Islet precursor cell (in vitro differentiated cells): Measurements from ENCODE around the gene TP53BP2.
A peak's percentile ranks its signal among the peaks of the same experiment; 100 is the strongest.
"Not testable (repeated sequence)": the region's sequence is repeated elsewhere in the genome, so short reads cannot be mapped to it uniquely, and the experiment has no call there.

ENCODE experiments used
- DNase-seq: peaks from one replicate; pipeline ENCODE4 v3.0.0-alpha.2; 2018

Gene TP53BP2

DNA sequence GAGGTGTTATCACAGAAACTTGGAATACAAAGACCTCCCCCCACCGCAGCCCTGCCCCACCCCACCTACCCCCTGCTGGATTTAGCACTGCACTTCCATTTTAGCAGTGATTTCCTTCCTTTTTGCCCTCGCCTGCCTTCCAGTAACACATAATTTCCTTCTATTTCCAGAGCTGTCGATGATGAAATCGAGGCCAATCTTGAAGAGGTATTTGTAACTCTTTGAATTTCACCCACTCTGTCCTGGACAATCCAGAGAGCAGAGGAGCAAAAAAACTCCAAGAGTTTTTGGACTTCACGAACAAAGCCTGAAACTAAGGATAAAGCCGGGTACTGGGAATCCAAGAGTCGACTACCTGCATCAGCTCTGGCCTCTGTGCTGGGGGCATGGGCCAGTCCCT, 84.3 kb downstream of the TP53BP2 start:
- DNase-seq = no peak

DNA sequence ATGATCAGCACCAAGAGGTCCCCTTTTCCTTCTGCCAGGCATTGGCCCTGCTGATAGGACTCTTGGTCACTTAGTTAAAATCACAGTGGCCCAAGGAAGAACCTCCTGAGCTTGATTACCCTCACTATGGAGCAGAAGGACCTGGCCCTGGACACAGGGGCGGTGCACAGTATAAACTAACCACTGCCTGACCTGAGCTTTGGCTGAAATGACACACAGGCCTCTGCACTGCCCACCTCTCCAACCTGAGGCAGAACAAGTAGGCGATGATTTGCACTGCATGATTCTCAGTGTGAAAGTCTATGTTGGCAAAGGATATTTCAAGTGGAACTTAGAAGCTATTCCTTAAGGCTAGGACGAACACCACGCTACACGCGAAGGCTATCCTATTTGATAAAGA, 84.9 kb downstream of the TP53BP2 start:
- no peak for DNase-seq

DNA sequence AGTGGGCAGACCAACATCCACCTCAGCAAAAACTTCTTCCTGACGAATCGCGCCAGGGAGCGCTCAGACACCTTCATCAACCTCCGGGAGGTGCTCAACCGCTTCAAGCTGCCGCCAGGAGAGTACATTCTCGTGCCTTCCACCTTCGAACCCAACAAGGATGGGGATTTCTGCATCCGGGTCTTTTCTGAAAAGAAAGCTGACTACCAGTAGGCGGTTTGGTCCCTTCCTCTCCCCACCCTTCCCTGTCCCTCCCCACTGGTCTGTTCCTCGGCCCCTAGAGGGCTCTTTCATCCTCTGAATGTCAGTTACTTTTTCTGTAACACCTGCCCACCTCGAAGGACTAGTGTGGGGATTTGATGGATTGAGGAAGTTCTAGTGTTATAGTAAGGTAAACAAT, 86.5 kb downstream of the TP53BP2 start:
- no peak for DNase-seq

DNA sequence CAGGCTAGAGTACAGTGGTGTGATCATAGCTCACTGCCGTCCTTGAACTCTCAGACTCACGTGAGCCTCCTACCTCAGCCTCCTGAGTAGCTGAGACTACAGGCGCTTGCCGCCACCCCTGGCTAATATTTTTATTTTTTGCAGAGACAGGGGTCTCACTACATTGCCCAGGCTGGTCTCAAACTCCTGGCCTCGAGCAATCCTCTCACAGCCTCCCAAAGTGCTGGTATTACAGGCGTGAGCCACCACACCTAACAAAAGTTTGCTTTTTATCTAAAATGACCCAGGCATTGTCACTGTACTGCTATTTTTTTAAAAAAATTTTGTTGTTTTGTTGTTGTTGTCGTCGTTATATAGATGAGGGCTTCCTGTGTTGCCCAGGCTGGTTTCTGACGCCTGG, 87.0 kb downstream of the TP53BP2 start:
- no peak for DNase-seq

DNA sequence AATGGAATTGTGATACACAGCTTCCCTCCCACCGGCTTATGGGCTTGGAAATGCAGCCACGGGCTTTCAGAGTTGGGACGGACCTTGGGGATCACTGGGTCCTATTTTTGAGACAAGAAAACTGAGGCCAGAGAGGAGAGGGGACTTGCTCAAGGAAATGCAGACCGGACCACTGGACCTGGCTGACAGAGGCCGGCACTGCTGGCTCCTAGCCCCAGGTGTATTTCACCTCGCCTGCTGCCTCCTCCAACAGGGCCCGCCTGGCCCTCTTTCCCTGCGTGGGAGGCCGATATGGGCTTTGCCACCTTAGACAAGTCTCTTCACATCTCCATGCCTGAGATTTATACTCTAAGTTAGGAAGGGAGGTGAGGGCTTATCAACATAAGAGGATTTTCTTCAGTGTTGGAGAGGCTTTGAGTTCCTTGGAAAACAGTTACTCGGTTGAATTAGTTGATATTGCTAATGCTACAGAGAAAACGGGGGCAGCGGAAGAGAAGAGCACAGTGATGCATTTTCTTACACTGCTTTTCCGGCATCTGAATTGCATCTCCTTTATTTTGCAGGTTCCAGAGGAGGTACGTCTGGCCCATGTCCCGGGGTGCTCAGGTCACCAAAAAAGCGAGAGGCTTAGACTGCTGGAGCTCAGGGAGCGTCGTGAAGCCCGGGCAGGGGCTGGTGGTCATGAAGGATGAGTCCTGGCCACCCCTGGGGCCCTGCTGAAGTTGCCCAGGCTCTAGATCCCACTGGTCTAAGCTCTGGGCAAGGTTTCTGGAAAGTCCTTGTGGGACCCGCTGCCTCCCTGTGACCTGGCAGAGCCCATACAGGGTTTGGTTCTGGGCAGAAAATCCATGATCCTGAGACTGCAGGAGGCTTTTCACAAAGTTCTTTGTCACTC, 88.7 kb downstream of the TP53BP2 start:
- DNase-seq = no peak

DNA sequence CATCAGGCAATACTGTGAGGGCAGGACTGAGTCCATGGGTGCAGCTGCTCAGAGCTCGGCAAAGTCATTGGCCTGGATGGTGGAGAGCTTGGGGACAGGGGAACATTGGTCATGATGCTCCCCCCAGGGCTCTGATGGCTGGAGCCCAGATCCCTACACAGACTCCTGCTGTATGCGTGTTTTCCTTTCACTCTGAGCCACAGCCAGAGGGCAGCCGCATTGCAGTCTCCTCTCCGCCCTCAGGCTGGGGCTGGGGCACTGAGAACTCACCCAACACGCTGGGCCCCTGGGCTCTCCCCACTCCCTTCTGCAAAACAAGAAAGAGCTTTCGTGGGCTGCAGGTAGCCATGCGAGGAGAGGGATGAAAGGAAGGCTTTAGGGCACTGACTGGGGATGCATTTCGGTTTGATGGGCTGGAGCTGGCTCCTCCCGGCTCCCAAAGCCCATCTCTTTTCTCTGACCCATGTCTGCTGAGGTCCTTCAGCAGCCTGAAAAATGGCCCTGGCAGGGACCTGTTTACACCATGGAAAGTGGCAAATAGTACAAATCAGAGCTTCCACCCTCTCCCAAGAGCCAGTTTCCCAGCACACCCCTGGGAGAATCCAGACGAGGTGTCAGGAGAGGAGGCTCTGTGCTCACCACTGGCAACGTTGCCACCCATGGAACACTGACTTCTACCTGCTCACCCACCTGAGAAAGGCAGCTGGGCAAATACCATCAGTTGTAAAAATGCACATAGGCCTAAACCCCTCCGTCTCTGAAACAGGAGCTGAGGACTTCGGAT, 89.6 kb downstream of the TP53BP2 start:
- no peak for DNase-seq

DNA sequence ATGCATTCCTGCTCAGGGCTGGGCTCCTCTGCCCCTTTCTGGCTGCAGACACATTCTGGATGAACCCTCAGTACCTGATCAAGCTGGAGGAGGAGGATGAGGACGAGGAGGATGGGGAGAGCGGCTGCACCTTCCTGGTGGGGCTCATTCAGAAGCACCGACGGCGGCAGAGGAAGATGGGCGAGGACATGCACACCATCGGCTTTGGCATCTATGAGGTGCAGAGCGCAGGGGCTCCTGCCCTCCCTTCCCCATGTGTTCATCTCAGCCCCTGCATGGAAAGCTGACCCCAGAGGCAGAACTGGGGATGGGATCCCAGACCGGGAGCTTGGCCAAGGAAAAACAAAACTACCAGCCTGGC, 90.3 kb downstream of the TP53BP2 start:
- no peak for DNase-seq

DNA sequence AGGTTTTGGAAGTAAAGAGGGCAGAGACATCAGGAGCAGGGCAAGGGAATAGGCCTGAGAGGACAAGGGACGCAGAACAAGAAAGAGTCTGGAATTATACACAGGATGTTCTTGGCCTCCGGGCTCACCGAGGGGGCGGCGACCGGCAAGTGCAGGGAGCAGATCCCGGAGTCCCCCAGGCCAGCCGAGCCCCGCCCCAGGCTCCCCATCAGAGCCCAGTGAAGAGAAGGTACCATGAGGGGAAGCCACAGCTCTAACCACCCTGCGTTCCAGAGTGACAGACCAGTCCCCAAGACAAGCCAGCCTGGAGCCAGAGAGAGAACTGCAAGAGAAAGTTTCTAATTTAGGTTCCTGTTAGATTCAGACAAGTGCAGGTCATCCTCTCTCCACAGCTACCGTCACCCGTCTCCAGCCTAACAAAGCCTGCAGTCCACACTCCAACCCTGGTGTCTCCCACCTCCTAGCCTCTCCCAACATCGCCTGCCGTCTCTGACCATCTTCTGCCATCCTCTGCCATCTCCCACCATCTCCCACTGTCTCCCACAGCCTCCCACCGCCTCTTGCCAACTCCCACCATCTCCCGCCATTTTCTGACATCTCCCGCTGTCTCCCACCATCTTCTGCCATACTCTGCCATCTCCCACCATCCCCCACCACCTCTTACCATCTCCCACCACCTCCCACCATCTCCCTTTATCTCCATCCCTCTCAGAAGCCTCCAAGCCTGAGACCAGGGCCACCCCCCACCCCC, 90.9 kb downstream of the TP53BP2 start:
- DNase-seq = no peak

DNA sequence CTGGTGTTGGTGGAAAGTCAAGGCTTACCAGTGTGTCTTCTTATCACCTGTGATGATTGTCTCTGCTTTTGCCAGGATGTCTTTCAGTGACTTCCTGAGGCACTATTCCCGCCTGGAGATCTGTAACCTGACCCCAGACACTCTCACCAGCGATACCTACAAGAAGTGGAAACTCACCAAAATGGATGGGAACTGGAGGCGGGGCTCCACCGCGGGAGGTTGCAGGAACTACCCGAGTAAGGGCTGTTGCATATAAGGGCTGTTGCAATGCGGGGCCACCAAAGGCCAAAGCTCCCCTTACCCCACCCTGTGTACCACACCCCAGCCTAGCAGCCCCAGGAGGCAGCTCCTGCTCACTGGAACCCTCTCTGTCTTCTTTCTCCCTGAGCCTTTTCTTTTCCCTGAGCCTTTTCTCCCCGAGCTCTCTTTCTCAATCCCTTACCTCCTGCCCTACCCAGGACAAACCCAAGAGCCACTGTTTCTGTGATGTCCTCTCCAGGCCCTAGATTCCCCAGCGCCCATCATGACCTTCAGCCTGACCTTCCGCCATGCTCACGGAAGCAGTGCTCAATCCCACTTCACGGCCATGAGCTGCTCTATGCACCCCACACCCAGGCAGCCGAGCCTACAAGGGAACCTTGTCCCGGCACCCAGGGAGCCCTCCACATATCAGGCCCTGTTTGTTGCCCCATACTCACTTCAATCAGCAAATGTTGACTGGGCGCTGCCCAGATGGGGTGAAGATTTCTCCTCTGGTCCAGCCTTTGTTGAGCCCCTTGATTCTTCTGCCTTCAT, 92.8 kb downstream of the TP53BP2 start:
- DNase-seq = no peak

DNA sequence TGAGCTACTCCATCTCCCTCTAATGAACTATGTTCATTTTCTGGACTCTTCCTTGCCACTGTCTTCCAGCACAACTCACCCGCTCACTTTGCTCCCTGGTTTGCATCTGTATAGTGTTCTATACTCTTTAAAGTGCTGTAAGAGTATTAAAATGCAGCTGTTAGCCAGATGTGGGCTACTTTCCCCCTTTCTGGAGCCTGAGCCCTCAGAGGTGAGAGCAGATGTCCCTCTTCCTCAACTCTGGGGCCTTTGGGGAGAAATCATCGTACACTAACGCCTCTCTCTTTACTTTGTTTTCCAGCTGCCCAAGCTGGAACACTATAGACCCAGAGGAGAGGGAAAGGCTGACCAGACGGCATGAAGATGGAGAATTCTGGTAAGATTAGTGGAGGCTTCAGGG, 94.1 kb downstream of the TP53BP2 start:
- no peak for DNase-seq

DNA sequence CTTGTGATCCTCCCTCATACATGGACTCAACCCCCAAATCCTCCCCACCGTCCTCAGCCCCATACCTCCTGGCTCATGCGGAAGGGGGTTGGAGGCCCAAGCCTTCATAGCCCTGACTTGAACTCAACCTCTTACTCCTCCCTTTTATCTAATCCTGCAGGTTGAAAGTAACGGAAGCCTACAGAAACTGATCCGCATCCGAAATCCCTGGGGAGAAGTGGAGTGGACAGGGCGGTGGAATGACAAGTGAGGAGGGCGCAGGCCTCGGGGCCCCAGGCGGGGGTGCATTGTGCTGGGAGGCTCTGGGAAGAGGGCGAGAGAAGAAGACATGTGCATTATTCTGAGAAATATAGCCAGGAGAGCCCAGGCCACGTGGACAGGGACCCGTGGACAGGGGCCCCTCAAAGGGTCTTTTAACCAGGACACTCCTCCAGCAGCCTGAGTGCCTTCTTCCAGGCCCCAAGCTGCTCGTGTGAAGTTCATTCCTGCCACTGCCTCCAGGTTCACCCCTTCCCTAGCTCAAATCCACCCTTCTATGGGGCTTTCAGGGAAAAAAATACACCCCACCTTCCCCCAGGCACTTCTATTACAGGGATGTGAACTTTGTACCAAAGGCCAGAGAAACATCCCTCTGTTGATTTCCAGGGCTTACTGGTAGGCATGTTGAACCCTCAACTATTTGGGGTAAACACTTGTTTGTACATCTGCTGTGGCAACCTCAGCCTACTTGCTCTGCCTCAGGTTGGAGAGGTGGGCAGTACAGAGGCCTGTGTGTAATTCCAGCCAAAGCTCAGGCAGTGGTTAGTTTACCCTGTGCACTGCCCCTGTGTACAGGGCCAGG, 94.8 kb downstream of the TP53BP2 start:
- DNase-seq = no peak

DNA sequence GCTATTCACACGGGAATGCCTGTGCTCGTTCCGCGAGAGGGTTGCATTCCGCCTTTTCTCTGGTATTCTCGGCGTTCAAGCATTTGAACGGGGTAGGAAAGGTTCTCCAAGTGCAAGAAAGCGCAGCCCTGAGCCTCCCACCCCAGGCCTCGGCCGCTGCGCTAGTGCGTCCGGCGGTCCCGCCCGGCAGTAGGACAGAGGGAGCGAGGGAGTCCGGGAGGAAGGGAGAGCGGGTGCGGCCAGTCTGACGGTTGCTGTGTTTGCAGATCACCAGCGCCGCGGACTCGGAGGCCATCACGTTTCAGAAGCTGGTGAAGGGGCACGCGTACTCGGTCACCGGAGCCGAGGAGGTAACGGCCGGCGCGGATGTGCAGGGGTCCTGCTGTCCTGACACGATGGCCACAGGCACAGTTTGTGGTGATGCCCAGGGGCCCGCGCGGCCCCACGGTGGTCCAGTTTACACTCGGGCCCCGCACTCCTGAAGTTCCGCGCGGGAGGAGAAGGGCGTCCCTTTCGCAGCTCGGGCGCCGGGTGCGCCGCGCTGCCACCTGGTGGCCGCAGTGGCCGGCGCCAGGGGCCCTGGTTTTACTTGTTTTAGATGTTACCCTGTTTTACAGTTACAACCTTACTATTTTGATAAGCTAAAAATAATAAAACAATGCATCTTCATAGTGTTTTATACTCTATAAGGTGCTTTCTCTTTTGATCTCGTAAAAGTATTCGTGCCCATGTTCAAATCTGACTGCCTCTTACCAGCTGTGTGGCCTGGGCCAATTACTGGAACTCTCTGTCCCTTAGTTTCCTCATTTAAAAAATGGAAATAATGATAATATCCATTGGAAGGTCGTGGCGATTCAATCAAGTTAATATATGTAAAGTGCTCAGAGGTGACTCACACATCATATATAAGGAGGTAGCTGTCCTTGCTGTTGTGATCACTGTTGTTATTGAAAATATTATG, 96.7 kb downstream of the TP53BP2 start:
- DNase-seq = peak; percentile 78

DNA sequence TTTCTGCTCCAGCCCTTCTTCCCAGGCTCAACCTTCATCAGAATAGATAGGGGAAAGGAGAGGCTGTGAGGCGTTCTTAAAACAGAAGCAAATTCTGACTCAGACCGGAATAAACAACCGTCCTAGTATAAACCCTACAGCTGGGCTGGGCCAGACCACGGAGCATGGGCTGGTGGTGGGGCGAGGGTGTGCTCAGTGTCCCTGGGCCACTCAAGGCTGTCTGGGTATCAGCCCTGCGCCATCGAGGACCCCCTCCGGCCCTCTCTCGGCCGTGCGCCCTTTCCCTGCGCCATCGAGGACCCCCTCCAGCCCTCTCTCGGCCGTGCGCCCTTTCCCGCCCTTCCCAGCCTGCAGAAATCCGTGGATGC, 97.4 kb downstream of the TP53BP2 start:
- DNase-seq = peak; percentile 66

DNA sequence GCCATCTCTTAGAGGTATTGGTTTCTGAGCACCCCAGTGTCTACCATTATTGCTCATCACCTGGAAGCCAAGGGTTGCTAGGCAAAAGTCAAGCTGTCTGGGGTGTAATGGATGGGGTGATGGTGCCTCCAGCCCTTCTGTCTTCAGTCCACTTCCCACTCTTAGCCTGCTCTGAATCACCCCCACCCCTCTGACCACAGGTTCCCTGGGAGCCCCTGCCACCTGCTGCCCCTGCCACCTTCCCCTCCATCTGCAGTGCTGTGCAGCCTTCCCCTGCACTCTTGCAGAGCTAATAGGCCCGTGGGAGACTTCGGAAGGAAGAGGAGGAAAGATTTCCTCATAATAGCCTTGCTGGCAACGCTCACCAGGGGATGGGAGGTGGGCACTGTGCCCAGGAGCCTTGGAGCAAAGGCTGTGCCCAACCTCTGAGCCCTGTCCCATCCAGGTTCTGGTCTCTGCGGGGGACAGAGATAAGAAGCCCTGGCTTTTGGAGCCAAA, 97.9 kb downstream of the TP53BP2 start:
- no peak for DNase-seq

DNA sequence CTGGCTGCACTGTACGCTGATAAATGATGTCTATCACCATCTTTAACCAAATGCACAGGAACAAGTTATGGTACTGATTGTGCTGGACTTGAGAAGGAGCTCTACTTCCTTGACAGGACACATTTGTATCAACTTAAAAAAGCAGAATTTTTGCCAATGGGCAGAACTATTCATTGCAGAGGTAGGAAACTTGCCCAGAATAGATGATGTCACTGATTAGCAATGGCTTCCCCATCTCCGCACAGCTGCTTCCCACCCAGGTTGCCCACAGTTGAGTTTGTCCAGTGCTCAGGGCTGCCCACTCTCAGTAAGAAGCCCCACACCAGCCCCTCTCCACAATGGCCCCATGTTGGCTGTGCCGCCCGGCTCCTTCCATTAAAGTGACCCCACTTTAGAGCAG, 100.0 kb downstream of the TP53BP2 start:
- DNase-seq = no peak

DNA sequence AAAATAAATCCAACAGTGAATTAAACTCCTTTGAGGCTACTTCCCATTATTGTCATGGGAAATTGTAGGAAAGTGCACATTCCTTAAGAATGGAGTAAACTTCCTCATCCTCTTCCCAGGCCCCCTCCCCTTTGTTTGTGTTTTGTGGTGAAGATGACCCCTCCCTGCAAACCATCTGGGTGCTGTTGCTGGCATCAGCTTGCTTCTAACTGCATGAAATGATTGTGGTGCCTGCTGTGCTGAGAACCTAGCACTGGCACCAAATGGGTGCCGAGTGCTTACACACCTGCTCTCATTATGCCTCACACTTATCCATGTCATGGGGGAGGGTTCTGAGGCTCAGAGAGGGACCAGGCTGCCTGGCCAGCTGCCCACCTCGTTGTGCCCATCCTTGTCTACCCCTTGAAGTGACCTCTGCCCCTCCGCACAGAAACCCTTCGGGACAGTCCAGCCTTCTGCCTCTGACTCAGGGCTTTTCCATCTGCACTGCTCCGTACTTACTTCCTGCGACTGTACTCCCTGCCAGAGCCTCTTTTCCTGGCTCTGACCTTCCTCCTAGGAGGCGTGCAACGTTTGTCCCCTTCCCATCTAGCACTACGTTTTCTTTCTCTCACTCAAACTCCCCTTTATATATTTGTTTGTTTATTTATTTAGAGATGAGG, 102.8 kb downstream of the TP53BP2 start:
- DNase-seq = no peak

DNA sequence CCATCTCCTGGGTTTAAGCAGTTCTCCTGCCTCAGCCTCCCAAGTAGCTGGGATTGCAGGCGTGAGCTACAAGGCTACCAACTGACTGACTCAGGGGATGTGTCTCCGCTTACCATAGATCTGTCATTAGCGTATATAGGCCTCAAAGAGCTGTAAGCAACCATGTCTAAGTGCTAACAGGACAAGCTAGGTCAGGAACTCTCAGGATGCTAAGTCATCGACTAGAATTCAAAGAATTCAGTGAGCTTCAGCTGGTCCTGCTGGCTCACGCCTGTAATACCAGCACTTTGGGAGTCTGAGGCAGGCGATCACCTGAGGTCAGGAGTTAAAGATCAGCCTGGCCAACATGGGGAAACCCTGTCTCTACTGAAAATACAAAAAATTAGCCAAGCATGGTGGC, 103.9 kb downstream of the TP53BP2 start:
- DNase-seq = peak; percentile 91

DNA sequence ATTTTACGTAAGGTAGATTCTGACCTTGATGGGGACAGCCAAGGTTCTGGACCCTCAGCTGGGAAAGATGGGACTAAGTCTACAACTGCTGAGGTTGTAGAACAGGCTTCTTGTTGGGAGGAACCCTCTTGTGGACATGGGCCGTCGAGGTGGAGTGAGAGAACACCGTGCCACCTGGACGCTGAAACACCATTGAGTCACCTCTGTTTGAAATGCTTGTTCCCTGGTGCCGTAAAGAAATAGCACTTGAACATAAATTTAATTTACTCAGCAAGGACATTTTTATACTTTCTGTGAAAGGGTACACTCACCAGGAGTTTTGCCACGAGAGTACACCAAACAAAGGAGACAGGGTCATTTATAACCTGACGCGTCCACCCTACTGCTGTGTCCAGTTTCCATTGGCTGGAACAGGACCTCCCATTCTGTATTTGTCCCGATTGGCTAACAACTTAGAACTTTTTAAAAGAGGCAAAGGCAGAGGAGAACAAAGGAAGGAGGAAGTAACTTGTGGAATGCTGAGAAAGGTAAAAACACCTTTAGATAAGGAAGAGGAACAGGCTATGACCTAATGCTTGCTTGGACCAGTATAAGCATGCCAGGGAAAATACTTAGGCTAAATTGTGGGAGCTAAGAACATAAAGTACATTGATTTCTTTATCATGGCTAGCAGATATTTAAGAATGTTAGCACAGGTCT, 105.6 kb downstream of the TP53BP2 start:
- not testable (repeated sequence) for DNase-seq

DNA sequence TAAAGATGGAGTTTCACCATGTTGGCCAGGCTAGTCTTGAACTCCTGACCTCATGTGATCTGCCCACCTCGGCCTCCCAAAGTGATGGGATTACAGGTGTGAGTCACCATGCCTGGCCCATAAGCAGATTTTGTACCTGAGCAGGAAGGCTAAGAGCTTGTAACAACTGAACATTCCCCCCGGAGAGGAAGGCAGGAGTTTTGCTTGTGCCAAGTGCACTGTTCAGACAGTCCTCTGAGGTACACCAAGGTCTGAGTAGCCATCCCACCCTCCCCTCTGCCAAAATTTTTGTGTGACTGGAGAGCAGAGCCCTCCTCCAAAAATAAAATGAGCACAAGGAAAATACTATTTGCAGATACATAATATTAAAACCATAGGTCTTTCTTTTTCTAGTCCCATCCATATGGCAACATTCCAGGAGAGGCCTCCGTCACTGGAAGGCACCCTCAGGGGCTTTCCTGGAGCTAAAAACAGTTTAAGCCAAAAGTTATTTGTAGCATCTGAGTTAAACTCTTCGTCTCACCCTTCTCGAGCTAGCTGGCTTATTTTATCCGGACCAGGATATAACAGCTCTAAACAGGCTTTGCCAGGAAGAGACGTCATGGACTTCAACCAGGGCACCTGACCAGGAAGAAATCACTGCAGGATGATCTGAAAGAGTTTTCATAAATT, 106.2 kb downstream of the TP53BP2 start:
- no peak for DNase-seq
